Skeletal muscle satellite cell (primary cell): ENCODE results near the gene SPNS2.

ENCODE experiments used
- H3K27me3 ChIP-seq: 2 replicates; pipeline ENCODE4 v1.7.0; 2013; ENCODE audit warnings: low read length; ENCODE audit not compliant: control insufficient read depth, insufficient read depth
- H3K36me3 ChIP-seq: 2 replicates; pipeline ENCODE4 v1.7.0; 2013; ENCODE audit warnings: mild to moderate bottlenecking, control low read depth, low read length; ENCODE audit not compliant: insufficient read depth
- H3K4me1 ChIP-seq: 2 replicates; pipeline ENCODE4 v1.7.0; 2013; ENCODE audit warnings: low read length; ENCODE audit not compliant: control insufficient read depth, insufficient read depth
- H3K4me2 ChIP-seq: 2 replicates; pipeline ENCODE4 v1.7.0; 2013; ENCODE audit warnings: mild to moderate bottlenecking, low read length
- H3K4me3 ChIP-seq: 2 replicates; pipeline ENCODE4 v1.7.0; 2013; ENCODE audit warnings: low read length
- H3K9ac ChIP-seq: 2 replicates; pipeline ENCODE4 v1.7.0; 2013; ENCODE audit warnings: mild to moderate bottlenecking, low read depth, low read length, moderate library complexity
- H3K9me3 ChIP-seq: replicated peaks from 2 replicates; pipeline ENCODE4 v1.7.0; 2013; ENCODE audit warnings: mild to moderate bottlenecking, control low read depth, low read length

The SPNS2 gene

GRCh38 chr17:4537451-4538235 lies 39.0 kb downstream of the SPNS2 start:
- Histone ChIP-seq H3K9ac (no peak overlapping the region), H3K4me1 (no peaks in the 10 kb centered on the region), H3K27me3 (peaks cover 12% of the 10 kb centered on the region), H3K9me3 (no peaks in the 10 kb centered on the region), H3K36me3 (peaks cover 42% of the 10 kb centered on the region), H3K4me2 (no peak overlapping the region), H3K4me3 (no peak overlapping the region)

GRCh38 chr17:4538236-4539002 lies 39.7 kb downstream of the SPNS2 start:
- peaks cover 45% of the 10 kb centered on the region for H3K36me3 ChIP-seq
- H3K9ac ChIP-seq, result no peak overlapping the region
- no peaks in the 10 kb centered on the region for H3K9me3 ChIP-seq
- H3K4me2 ChIP-seq, result no peak overlapping the region
- H3K27me3 ChIP-seq, result peaks cover 8% of the 10 kb centered on the region
- H3K4me3 ChIP-seq, result no peak overlapping the region
- H3K4me1 ChIP-seq, result no peaks in the 10 kb centered on the region

DNA sequence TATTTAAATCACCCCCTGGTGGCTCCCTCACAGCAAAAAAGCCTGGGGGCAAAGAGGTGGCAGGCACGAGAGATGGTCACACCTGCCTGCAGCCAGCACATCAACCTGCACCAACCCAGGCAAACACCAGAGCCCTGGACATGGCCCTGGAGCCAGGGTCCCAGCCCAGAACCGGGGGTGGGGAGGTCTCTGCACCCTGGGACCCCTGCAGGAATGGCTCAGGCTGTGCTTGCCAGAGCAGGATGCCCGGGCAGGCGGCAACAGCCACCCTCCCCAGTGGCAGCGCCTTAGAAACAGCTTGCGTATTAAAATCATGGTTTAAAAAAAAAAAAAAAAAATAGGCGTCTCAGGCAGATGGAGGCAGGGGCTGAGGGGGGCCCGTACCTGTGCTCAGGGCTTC lies 40.3 kb downstream of the SPNS2 start:
- Histone ChIP-seq H3K9ac (no peak overlapping the region), H3K27me3 (peaks cover 3% of the 10 kb centered on the region), H3K4me2 (no peak overlapping the region), H3K4me1 (no peaks in the 10 kb centered on the region), H3K9me3 (no peaks in the 10 kb centered on the region), H3K36me3 (peaks cover 45% of the 10 kb centered on the region), H3K4me3 (no peak overlapping the region)

DNA sequence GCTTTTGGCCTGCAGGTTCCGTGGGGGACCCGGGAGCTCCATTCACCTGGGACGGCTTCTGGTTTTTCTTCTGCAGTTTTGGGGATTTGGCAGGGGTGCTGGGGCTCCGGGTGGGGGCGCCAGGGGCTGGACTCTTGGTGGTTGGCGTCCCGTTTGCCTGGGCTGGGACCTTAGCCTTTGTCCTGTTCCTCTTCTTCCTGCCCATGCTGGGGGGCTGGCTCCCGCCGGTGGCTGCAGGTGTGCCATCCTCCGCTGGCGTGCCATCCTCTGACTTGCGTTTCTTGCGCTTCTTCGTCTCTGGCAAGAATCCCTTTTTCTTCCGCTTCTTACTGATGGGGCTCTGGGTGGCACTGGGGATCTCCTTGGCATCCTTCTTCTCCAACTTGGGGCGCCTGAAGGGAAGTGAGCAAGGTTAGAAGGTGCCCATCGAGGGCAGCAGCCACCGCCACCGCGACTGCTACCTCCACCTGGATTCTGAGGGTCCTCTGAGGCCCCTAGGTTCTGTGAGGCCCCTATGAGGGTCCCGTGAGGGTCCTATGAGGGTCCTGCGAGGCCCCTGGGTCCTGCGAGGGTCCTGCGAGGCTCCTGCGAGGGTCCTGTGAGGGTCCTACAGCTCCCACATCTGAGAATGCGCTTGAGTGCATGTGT lies 41.0 kb downstream of the SPNS2 start:
- Histone ChIP-seq H3K4me1 (no peaks in the 10 kb centered on the region), H3K9me3 (no peaks in the 10 kb centered on the region)

DNA sequence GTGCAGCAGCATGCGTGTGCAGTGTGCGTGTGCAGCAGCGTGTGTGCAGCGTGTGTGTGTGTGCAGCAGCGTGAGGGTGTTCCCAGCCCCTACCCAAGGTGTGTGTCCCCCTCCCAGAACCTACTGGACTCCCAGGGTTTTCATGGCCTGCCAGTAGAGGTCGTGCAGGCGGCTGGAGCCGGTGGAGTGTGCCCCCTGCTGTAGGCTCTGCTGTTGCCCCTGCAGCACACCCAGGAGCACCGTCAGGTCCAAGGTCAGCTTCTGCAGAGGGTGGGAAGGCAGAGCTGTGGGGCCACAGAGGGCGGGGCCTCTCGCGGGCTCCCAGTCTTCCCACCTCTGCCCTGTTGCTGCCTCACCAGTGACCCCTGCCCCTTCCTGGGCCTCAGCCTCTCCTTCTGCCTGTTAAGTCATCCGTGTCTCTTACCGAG lies 41.6 kb downstream of the SPNS2 start:
- Histone ChIP-seq H3K36me3 (peaks cover 50% of the 10 kb centered on the region), H3K4me2 (no peak overlapping the region), H3K4me1 (no peaks in the 10 kb centered on the region), H3K4me3 (no peak overlapping the region), H3K27me3 (no peaks in the 10 kb centered on the region), H3K9me3 (no peaks in the 10 kb centered on the region), H3K9ac (no peak overlapping the region)

More for the DNA sequence above, 41.0 kb downstream of the SPNS2 start:
- peaks cover 48% of the 10 kb centered on the region for H3K36me3 ChIP-seq
- no peak overlapping the region for H3K9ac ChIP-seq
- no peak overlapping the region for H3K4me2 ChIP-seq
- no peak overlapping the region for H3K4me3 ChIP-seq
- H3K27me3 ChIP-seq, result peaks cover under 1% of the 10 kb centered on the region

DNA sequence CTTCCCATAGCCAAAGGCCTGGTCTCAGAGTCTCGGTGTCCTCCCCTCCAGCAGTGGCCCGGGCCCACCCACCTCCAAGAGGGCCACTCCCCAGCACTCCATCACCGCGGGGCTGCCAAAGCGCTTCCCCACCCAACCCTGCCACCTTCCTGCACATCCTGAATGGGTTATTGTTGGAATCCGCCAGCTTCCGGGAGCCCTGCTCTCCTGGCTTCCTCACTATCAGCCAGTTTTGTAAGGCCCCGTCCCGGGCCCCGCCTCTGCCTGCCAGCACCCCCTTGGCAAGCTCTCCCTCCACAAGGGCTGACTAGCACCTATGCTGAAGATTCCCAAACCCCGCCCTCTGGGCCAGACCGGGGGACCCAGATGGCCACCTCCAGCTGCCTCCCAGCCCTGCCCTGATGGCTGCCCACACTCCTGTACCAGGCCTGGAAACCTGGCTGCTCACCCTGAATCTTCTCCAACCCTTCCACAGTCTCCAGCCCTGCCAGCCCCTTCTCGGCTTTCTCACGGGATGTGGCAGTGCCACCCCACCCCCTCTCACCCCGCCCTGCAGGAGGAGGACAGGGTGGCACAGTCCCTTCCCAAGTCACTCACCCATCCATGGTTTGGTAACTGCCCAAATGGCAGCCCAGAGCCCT lies 42.1 kb downstream of the SPNS2 start:
- H3K9ac ChIP-seq, result no peak overlapping the region
- H3K4me3 ChIP-seq, result no peak overlapping the region

GRCh38 chr17:4541328-4542002 lies 42.8 kb downstream of the SPNS2 start:
- Histone ChIP-seq H3K4me1 (no peaks in the 10 kb centered on the region), H3K4me3 (no peak overlapping the region), H3K27me3 (no peaks in the 10 kb centered on the region), H3K36me3 (peaks cover 59% of the 10 kb centered on the region), H3K9ac (no peak overlapping the region), H3K4me2 (no peak overlapping the region), H3K9me3 (no peaks in the 10 kb centered on the region)

More for the DNA sequence above, 42.1 kb downstream of the SPNS2 start:
- Histone ChIP-seq H3K36me3 (peaks cover 55% of the 10 kb centered on the region), H3K27me3 (no peaks in the 10 kb centered on the region), H3K4me1 (no peaks in the 10 kb centered on the region), H3K9me3 (no peaks in the 10 kb centered on the region), H3K4me2 (no peak overlapping the region)

DNA sequence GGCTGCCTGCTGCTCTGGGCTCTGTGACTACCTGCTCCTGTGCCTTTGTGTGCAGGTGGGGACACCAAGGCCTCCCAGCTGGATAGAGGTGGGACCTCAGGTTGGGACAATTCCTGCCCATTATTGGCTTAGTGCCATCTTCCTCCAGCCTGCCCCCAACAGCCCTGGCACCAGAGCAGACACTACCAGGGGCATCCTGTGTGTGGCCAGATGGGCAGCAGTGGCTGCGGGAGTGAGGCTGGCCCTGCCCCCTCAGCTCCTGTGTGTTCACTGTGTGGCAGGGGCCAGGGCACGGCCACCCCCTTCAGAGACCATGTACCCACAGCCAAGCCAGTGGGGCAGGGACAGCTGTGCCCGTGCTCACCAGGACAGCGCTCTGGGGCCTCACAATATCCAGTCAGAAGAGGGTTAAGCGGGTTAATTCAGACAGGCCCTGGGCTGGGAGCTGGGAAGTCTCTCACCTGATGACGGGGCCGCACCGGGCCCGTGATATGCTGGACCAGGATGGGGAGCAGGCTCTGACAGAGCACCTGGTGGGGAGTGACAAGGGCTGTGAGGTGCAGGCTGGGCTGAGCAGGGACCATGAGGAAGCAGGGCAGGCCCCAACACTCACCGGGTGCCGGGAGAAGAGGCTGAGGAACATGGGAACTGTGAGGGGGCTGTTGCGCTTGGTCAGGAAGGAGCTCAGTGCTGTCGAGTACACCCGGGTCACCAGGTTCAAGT lies 43.5 kb downstream of the SPNS2 start:
- peaks cover 63% of the 10 kb centered on the region for H3K36me3 ChIP-seq
- H3K27me3 ChIP-seq, result no peaks in the 10 kb centered on the region
- H3K9ac ChIP-seq, result no peak overlapping the region

GRCh38 chr17:4542726-4543191 lies 44.1 kb downstream of the SPNS2 start:
- H3K9ac ChIP-seq, result no peak overlapping the region

More for the DNA sequence above, 43.5 kb downstream of the SPNS2 start:
- no peak overlapping the region for H3K4me3 ChIP-seq
- H3K4me2 ChIP-seq, result no peak overlapping the region
- no peaks in the 10 kb centered on the region for H3K4me1 ChIP-seq
- no peaks in the 10 kb centered on the region for H3K9me3 ChIP-seq

GRCh38 chr17:4543557-4544026 lies 44.9 kb downstream of the SPNS2 start:
- H3K27me3 ChIP-seq, result no peaks in the 10 kb centered on the region

More at GRCh38 chr17:4542726-4543191, 44.1 kb downstream of the SPNS2 start:
- peaks cover 65% of the 10 kb centered on the region for H3K36me3 ChIP-seq
- H3K4me2 ChIP-seq, result no peak overlapping the region
- no peaks in the 10 kb centered on the region for H3K4me1 ChIP-seq
- no peaks in the 10 kb centered on the region for H3K9me3 ChIP-seq
- H3K4me3 ChIP-seq, result no peak overlapping the region
- H3K27me3 ChIP-seq, result no peaks in the 10 kb centered on the region

More at GRCh38 chr17:4543557-4544026, 44.9 kb downstream of the SPNS2 start:
- Histone ChIP-seq H3K4me1 (no peaks in the 10 kb centered on the region), H3K4me3 (no peak overlapping the region), H3K4me2 (no peak overlapping the region), H3K36me3 (peaks cover 71% of the 10 kb centered on the region), H3K9ac (no peak overlapping the region), H3K9me3 (no peaks in the 10 kb centered on the region)
